Measurements from ENCODE around the gene CRABP2.

- TF ChIP-seq POLR2AphosphoS5 (IDR thresholded peaks at IDR 0.05; ENCODE audit: low read depth, low read length): no peak
- TF ChIP-seq TAF1 (IDR thresholded peaks at IDR 0.05; ENCODE audit: low read depth, low read length): no peak
Measured at GRCh38 chr1:156668801-156669637, 36.4 kb downstream of the CRABP2 start.
